Coronary artery (tissue), 2 donors: ENCODE data around the gene IRX5.

ENCODE experiments used
- DNase-seq: peaks from one replicate; pipeline ENCODE4 v3.0.0-alpha.2; 2017; ENCODE audit warnings: low spot score
- H3K27ac ChIP-seq, 2 donors: fragments of 200-600 bp; sonication (generic); one replicate each; pipeline ENCODE4 v1.5.1; 2016 to 2019
- H3K4me3 ChIP-seq: fragments of 200-600 bp; sonication (generic); 2 replicates; pipeline ENCODE4 v1.5.1; 2016; ENCODE audit warnings: mild to moderate bottlenecking, moderate library complexity
- TF ChIP-seq, protein P1 (sequence below): fragments of 200-600 bp; sonication (generic); IDR thresholded peaks from one replicate; pipeline ENCODE4 v1.5.1; 2019; ENCODE audit warnings: antibody characterized with exemption

The IRX5 gene

DNA sequence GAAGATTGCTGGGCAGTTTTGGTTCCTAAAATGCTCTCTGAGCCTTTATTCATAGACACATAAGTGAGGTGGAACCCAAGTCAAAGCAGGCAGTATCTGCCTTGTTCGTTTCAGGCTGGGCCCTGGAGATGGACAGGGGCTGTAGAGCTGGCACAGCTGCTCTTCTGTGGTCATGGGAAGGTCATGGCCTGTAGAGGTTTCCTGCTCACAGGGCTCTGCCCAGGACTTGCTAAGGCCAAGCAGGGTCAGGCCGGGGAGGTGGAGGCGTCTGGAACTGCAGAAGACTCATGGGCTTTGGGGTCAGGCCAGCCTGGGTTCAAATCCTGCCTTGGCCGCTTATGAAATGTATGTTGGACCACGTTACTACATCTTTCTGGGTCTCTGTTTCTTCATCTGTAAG, 50.2 kb downstream of the IRX5 start:
- Histone ChIP-seq H3K27ac (no peak overlapping the region), H3K4me3 (no peak overlapping the region)
- TF ChIP-seq, protein P1, sequence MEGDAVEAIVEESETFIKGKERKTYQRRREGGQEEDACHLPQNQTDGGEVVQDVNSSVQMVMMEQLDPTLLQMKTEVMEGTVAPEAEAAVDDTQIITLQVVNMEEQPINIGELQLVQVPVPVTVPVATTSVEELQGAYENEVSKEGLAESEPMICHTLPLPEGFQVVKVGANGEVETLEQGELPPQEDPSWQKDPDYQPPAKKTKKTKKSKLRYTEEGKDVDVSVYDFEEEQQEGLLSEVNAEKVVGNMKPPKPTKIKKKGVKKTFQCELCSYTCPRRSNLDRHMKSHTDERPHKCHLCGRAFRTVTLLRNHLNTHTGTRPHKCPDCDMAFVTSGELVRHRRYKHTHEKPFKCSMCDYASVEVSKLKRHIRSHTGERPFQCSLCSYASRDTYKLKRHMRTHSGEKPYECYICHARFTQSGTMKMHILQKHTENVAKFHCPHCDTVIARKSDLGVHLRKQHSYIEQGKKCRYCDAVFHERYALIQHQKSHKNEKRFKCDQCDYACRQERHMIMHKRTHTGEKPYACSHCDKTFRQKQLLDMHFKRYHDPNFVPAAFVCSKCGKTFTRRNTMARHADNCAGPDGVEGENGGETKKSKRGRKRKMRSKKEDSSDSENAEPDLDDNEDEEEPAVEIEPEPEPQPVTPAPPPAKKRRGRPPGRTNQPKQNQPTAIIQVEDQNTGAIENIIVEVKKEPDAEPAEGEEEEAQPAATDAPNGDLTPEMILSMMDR, result no peak
- DNase-seq, result no peak
